ENCODE measurements around the gene TTC1.

GRCh38 chr5:160021831-160022446 lies 13.0 kb downstream of the TTC1 start:
- TF ChIP-seq CTCF (IDR thresholded peaks at IDR 0.05) (peak; percentile 45 to 87 (median 80)), POLR2A (IDR thresholded peaks at IDR 0.05) (no peak)

Data from esophagus squamous epithelium (tissue), 4 donors.